NCI-H446 treated with DMSO at 0.1 percent for 48 hours (cell line): ENCODE data around the gene SHC1.
"Not testable (repeated sequence)": the region's sequence is repeated elsewhere in the genome, so short reads cannot be mapped to it uniquely, and the experiment has no call there.

ENCODE experiments used
- DNase-seq: peaks from one replicate; lab custom pipeline; 2025; lab: John Stamatoyannopoulos, UW

The SHC1 gene

DNA sequence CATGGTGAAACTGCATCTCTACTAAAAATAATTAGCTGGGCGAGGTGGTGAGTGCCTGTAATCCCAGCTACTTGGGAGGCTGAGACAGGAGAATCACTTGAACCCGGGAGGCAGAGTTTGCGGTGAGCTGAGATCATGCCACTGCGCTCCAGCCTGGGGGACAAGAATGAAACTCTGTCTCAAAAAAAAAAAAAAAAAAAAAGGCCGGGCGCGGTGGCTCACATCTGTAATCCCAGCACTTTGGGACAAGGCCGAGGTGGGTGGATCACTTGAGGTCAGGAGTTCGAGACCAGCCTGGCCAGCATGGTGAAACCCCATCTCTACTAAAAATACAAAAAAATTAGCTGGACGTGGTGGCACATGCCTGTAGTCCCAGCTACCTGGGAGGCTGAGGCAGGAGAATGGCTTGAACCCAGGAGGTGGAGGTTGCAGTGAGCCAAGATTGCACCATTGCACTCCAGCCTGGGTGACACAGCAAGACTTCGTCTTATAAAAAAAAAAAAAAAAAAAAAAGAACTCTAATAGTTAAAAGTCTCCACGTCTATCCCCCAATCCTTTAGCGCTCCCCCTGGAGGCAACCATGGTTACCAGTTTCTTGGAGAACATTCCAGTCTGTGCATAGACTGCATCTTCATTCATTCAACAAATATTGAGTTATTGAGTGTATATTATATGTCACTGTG lies 24.9 kb upstream of the SHC1 start:
- DNase-seq: peak; percentile 20

DNA sequence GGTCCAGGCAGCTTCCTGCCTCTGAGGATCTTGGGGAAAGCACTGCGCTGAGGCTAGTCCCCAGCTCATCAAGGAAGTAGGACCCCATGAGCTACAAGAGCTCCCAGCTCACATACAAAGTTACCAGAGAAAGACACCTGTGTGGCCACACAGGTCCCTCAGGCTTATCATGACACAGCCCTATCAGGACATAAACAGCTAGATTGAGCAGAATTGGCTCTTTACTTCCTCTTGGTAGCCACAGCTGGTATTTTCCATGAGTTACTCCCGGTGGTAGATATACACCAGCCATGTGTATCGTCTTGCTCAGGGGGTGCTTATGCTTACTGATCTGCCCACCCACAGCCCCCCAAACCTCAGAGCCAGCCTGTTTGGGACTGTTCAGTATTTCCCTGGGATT lies 24.0 kb upstream of the SHC1 start:
- no peak for DNase-seq

DNA sequence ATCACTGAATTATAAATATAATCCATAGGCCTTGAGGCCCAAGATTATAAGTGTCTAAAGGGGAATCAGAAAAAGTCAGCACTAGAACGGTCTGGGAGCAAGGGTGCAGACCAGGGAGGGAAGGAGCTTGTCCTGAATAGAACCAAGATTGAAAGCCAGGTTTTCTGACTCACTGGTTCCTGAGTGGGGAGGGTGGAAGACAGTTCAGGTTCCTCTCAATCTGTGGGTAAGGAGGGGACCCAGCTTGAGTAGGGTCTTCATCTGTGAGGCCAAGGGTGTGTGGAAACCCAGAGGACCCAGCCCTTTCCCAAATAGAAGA lies 23.7 kb upstream of the SHC1 start:
- no peak for DNase-seq

DNA sequence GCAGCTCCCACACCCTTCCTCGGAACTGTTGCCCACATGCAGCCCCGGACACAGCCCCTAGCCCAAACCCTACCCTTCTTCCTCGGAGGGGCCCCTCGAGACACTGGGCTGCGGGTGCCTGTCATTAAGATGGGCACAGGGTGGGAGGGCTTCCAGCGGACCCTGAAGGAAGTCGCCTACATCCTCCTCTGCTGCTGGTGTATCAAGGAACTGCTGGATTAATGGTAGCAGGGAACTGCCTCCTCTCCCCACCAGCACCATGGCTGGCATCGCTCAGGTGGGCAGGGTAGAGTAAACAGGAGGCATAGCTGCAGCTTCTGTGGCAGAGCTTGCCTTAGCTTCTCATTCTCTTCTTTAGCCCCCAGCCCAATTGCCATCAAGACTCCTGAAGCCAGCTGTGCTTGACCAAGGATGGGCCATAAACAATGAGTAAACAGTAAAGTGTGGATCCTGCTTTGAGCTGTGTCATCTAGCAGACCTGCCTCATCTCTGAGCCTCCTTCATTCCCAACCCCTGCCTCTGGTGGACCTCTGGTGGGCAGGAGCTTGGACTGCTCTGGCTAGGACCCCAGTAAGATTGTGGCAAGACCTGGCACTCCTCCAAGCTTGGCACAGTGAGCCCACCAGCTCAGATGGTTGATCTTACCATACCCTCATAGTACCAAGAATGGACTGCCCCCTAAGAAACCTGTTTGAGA lies 23.2 kb upstream of the SHC1 start, which contains the start of gene LENEP:
TSS of gene LENEP (plus strand) at position 15 of the 697 bp plus-strand sequence. CDS start at position 37, 22 bp downstream.
- no peak for DNase-seq

GRCh38 chr1:154992721-154993571 lies 22.4 kb upstream of the SHC1 start:
- DNase-seq: no peak

GRCh38 chr1:154990276-154990675 lies 19.7 kb upstream of the SHC1 start:
- no peak for DNase-seq

- no peak for DNase-seq
Observed at GRCh38 chr1:154989195-154989860, 18.8 kb upstream of the SHC1 start.

- DNase-seq: no peak
Observed at GRCh38 chr1:154988058-154988954, 17.8 kb upstream of the SHC1 start.

GRCh38 chr1:154987326-154987725 lies 16.8 kb upstream of the SHC1 start:
- no peak for DNase-seq

DNA sequence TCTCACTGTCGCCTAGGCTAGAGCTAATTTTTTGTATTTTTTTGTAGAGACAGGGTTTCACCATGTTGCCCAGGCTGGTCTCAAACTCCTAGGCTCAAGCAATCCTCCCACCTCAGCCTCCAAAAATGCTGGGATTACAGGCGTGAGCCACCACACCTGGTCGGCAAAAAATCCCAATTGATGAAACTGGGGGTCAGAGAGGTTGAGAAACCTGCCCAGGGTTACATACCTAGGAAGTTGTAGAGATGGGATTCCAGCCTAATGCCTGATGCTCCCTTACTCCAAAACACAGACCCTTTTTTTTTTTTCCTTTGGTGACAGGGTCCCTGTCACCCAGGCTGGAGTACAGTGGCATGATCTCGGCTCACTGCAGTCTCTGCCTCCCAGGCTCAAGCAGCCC lies 16.2 kb upstream of the SHC1 start:
- not testable (repeated sequence) for DNase-seq

- DNase-seq: no peak
Observed at GRCh38 chr1:154983776-154984466, 13.4 kb upstream of the SHC1 start.

DNA sequence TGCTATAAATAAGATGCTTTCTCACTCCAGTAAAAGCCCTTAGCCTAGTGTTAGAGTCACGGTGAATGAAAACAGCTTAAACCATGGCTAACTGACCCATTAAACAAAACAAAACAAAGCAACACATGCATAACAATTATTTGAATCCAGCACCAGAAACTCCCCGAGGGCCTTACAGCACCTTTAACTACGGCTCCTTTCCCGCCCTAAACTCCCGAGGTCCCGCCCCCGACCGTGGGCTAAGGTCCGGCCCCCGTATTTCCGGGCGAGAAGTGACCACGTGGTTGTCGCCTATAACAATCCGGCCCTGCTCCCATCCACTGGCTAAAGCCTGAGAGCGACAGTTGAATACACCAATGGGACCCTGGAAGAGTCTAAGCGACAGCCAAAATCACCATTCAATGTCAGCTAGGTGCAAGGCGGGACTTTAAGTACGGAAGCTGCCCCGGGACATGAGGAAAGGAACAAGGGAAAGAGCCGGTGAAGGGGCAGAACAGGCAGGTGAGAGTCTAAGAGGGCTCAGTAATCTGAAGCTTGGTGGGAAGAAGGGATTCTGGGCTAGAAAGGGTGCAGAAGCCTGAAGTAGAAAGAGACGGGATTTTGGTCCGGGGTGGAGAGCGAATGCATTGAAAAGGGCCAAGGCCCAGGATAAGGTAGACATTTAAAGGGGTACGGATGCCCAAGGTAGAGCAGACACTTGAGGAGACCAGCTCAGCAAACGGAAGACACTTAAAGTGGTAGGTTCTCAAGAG lies 12.5 kb upstream of the SHC1 start, which contains the start of gene FLAD1:
TSS of gene FLAD1 (plus strand) at position 448 of the 752 bp plus-strand sequence. CDS start 351 bp downstream, outside the sequence.
- peak; percentile 100 for DNase-seq

DNA sequence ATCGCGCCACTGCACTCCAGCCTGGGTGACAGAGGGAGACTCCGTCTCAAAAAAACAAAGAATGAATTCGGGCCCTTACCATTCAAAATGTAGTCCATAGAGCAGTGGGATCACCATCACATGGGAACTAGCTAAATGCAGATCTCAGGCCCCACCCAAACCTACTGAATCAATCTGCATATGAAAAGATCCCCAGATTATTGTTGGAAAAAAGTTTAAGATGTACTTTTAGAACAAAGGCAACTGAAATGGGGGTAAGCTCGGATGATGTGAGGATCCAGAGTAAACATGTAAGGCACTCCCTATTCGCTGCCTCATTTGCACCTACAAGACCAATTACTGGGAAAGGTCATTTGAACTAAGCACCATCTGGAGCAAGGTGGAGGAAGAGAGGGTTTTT lies 11.8 kb upstream of the SHC1 start:
- no peak for DNase-seq

DNA sequence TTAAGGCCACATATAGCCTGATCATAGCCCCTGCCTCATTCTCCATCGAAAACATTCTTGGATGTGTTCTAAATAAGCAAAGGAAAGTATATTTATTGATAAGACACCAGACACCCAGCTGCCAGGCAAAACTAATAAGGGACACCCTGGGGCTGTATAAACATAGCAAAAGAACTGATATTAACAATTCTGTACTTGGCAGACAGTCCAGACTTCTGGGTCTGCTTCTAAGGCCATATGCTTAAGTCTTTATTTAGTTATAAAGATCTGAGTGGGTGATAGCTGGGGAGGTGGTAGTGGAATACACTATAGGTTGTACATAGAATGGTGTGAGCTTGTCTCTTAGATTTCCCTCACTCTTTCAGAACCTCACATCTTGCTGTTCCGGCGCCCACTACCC lies 7.8 kb upstream of the SHC1 start:
- DNase-seq: no peak

- not testable (repeated sequence) for DNase-seq
Observed at GRCh38 chr1:154977762-154978161, 7.2 kb upstream of the SHC1 start.

DNA sequence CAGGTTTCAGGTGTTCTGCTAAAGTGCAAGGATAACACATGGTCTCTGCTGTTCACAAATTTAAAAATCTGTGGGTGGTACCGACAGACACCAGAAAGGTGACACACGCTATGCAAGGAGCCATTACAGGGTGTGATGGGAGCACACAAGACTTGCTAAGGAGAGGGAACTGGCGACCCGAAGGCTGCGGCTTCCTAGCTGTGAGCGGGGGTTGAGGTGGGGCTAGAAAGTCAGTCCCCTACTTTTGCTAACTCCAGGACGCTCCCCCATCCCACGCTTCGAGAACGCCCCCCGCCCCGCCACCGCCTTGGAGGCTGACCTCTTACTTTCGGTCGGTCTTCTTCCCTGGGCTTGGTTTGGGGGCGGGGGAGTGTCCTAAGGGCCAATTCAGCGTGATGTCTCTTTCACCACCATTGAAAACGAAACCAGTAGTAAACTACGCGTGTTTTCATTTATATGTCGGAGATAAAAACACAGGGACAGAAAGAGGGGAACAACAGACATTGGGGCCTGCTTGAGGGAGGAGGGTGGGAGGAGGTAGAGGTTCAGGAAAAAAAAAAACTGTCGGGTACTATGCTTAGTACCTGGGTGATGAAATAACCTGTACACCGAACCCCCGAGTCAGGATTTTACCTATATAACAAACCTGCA lies 5.0 kb upstream of the SHC1 start:
- DNase-seq: no peak

- peak; percentile 96 for DNase-seq
Observed at GRCh38 chr1:154974808-154975408, 4.4 kb upstream of the SHC1 start.

- DNase-seq: peak; percentile 100
Observed at GRCh38 chr1:154974102-154974807, 3.7 kb upstream of the SHC1 start, which contains the start of gene CKS1B. Gene CKS1B, plus strand, starts transcription at chr1:154974681. Its CDS starts 65 bp downstream, at chr1:154974746.
